ENCODE measurements around the gene FYB1.

FYB1 gene

DNA sequence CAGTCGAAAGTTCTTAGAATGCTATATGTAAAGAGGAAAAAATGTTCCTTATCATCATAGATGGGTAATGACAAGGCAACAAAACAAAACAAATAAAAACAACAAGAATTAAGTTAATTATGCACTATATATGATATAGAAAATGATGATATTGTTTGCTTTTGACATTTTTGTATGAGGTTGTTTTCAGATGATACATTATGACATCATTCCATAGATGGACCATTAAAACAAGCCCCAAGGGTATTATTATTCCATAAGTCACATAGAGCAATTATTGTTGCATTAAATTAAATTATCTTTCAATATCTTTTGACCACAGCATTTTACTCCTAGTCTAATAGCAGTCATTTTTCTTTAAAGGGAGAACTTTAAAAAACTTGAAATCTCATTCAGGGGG lies 88.6 kb downstream of the FYB1 start:
- DNase-seq (ENCODE audit: low read depth in 1 of 2, low spot score in 1 of 2), result no peak

DNA sequence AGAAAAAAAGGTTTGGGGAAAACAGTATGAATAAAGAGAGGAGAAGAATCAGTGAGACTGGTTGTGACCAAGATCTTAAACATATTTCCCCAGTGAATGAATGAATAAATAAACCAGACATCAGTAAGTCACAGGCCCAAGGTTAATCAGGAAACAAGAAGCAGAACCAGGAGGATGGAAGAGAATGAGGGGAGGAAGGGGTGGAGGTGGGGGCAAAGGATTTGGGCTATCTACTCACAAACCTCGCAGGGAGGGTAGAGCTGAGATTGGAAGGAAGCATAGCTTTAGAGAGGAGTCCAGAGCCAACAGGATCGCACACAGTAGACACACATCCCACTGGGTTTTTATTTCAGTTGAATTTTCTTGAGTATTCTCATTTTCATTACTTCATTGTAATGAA lies 97.4 kb downstream of the FYB1 start:
- DNase-seq (ENCODE audit: low read depth in 1 of 2, low spot score in 1 of 2), result no peak

DNA sequence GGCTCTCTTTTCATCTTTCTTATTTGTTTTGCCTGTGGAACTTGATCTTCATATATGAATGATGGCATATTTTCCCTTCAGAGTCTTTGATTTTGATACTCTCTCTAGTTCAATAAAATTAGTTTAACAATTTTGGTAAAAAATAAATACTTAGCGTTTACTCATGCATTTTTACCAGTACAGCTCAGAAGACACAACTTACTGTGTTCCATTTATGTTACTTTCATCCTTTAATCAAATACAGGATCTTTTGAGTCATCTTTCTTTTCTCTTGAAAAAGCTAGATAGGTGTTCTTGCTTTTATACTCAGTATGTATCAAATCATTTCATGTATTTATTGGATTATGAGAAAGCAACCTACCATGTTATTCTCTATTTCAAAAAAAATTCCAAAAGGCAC lies 98.0 kb downstream of the FYB1 start:
- DNase-seq (ENCODE audit: low read depth in 1 of 2, low spot score in 1 of 2), result no peak

DNA sequence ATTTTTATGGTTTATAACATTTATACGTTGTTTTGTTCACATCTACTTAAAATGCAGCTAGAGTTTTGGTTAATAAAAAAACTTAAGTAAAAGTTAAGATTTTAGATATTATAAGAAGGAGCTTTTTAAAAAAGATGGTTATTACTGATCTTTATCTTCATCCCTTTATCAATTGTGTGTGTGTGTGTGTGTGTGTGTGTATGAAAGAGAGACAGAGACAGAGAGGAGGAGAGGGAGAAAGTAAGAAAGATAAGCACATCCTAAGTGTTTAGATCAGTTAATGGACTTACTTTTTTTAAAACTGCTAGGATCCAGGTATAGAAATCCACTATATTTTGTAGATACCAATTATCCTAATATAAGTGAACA lies 99.3 kb downstream of the FYB1 start:
- no peak for DNase-seq (ENCODE audit: low read depth in 1 of 2, low spot score in 1 of 2)

DNA sequence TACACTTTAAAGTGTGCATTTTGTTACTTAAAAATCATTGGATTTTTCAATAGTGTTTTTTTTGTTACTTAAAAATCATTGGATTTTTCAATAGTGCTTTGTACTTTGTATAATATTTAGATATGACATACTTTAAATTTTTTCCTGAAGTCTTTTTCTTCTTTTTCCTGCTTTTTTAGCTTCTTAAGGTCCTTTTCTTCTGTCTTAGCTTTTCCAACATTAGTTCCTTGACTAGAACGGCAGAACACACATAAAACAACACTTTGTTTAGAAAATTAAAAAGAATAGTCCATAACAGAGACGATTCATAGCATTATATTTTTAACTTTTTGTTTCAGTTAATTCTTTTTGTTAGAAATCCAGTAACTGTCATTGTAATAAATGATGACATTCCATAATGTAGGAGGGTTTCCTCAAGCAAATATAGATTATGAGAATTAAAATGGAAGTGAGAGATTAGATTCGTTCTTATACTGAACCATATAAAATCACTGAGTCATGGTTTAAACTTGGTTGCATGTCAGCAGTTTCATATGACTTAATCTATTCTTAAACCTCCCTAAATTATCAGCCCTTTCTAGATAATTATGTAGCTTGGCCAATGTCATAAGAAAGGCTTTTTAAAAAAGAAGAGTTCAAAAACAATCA lies 99.8 kb downstream of the FYB1 start:
- no peak for DNase-seq (ENCODE audit: low read depth in 1 of 2, low spot score in 1 of 2)

DNA sequence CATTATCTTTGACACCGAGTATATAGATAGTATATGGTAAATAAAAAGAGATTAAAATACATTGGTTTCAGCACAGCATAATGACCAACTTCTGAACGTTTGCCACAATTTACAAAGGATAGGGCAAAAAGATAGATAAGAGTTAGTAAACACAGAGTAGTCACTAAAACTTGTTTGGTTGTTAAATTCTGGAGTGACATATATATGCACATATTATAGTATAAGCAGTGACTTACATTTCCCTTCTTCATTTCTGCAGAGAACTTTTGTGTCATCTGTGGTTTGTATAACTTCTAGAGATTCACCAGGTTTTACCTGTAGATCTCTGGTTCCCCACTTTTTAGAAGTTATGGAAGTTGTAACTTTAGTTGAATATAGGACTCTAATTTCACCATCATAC lies 100.7 kb downstream of the FYB1 start:
- no peak for DNase-seq (ENCODE audit: low read depth in 1 of 2, low spot score in 1 of 2)

DNA sequence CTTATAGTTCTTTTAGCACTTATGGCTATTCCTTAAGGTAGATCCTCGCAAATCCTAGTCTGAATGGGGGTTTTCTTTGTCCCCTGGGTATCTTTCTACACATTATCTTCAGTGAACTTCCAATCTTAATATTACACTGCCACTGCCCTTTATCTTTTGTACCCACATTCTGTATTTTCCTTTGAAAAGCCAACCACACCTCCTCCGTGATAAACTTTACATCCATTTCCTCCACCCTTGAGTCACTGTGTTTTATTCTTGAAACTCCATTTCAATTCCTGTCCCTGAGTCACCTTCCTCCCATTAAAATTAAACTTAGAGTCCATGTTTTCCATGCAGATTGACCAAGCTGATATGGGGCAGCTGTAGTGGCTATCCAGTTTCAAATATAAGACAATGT lies 102.0 kb downstream of the FYB1 start:
- DNase-seq (ENCODE audit: low read depth in 1 of 2, low spot score in 1 of 2), result no peak

DNA sequence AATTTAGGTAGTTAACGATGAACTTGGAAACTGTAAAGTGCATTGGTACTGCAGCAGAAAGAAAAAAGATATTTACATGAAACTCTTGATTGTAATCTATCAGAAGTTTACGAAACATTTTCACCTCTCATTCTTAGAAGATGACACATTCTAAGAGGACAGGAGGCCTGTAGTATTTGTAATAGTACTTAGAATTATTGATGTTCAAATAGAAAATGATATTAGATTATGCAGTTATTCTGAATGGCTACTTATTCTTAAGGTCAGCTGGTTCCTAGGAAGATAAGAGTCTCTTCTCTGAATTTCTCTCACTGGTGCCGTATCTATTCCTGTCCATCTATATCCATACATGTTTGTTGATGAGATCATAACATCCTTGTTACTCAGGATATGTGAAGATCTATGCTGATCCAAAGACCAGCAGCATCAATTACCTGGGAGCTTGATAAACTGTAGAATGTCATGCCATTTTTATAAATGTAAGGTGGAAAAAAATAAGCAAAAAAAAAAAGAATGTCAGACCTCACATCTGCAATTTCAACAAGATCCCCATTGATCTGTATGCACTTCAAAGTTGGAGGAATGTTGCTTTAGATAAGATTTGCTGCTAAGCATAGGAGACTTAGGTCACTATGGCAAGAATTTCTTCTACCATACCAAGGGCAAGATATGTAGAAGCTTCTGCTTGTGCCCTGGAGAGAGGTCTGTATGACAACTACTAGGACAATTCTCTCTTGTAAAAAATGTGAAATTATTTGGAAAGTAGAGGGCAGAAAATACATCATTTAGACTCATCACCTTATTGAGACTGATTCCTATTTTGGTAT lies 102.8 kb downstream of the FYB1 start:
- DNase-seq (ENCODE audit: low read depth in 1 of 2, low spot score in 1 of 2), result no peak

DNA sequence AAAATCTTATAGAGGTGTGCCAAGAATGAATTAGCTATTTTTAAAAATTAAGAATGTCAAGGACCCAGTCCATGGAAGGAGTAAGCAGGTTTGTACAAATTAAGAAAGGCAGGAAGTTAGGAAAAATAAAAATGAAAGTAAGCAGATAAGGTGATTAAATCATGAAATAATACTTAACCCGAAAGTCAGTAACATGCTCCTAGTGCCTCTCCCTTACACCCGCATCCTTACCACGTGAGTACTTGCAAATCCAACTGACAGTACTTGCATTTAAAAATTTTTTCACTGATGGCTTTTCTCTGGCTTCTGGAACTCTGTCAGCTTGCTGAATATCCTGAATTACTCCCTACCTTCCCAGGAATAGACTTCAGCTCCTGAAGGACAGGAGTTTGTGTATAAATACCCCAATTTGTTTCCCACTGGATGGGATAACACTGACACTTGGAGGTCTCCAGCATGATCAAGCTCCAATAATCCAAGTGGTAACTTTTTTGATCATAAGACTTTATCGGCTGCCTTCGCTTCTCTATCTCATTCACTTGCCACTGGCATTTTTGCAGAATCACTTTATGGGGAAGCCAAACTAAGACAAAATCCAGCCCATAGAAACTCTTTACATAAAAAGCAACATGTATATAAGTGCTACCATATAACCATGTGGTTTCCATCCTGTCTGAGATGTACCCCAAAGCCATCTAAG lies 103.6 kb downstream of the FYB1 start:
- no peak for DNase-seq (ENCODE audit: low read depth in 1 of 2, low spot score in 1 of 2)

DNA sequence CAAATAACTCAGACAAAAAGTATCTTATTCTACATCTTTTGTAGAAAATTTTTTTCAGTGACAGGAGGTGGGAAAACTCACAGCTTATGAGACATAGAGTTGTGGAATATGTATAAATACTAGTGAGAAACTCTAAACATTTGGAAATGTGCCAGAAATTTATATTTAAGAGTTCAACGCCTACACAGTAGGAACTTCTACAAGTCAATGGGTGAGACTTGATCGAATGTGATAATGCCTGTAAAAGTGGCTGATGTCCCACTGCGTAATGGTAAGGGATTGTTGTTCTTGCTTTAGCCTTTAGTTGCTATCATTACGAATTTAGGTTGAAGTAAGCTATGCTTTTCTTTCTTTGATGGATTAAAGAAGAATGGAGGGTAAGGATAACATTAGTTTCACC lies 105.2 kb downstream of the FYB1 start:
- no peak for DNase-seq (ENCODE audit: low read depth in 1 of 2, low spot score in 1 of 2)

DNA sequence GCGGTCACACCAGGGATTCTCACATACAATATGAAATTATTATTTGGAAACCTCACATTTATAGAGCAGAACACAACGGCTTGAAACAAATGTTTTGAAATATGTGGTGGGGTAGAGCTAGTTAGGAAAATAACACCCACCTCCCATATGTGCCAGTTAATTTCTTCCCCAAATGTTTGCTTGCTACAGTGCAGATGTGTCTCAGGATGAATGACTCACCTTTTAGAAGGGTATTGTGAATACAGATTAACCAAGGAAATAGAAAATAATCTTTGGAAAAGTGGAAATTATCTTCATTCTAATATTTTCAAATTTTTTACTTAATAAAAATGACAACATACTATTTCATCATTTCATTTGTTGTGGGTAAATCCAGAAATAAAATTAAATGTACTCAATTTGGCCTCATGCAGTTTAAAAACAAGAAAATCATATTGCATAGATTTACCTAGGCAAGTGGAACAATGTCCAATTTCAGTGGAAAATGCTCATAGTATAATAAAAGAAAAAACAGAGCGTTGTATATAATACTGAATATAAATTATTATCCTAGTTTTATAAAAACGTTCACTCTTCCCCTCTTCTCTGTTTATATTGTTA lies 105.9 kb downstream of the FYB1 start:
- no peak for DNase-seq (ENCODE audit: low read depth in 1 of 2, low spot score in 1 of 2)

DNA sequence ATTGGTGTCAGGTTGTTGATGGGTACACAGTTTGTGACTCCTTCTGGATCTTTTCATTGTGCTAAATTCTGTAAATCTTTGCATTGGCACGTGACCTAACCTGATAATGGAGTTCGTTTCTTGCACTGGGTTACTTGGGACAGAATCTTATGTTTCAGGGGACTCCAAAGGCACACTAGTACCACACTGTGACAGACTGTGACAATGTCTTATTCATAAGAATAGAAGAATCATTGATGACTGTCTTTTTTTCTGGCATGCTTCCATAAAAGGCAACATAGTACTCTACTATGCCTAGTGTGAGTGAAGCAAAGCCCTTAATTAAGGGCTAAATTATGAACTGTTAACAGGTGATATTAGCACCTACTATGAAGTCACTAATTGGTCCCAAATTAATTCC lies 109.8 kb downstream of the FYB1 start:
- DNase-seq (ENCODE audit: low read depth in 1 of 2, low spot score in 1 of 2), result no peak

DNA sequence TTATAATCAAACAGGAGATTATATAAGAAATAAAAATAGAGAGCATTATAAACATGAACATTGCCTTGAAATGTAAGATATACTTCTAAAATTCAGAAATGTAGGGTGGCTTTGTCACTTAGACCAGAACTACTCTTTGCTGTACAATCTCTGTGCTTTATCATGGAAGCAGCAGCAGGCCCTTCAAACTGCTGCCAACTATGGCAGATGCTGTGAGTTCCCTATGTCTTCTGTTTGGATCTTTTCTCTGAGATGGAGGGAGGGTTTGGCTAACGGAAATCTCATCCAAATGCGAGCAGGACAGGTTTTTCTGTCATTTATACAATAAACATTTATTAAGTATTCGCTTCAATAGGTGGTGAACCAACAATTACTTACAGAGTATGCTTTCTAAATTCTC lies 110.4 kb downstream of the FYB1 start:
- no peak for DNase-seq (ENCODE audit: low read depth in 1 of 2, low spot score in 1 of 2)

DNA sequence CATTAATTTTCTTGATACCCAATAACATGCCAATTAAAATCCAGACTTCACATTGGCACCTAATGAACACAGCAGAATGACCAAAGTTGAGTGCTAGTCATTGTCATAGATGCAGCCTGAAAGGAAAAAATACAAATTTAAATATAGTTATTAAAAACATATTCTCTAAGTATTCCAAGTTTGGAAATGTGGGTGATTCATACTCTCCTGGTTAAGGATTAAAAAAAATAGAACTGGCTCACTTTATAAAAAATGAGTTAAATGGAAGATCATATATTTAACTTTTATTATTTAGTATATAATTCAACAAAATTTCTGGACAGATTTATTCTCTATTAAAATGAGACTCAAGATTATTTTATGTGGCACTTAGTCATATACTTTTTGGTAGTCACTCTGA lies 112.0 kb downstream of the FYB1 start:
- no peak for DNase-seq (ENCODE audit: low read depth in 1 of 2, low spot score in 1 of 2)

DNA sequence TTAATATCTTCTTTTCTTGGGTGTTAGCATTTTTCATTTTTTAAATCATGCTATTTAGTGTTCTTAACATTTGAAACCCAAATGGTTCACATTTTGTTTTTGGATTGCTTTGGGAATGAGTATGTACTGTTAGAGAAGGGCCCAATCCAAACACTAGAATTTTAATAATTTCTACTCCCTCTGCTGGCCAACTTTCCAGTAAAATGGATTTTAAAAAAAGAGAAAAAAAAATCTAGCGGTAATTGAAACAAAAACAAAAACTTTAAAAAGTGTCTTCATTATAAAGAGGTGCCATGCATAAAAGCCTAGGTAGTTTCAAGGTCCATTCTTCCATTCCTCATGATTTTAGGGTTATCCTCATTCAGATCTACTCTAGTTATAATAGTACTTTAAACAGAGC lies 113.0 kb downstream of the FYB1 start:
- no peak for DNase-seq (ENCODE audit: low read depth in 1 of 2, low spot score in 1 of 2)

DNA sequence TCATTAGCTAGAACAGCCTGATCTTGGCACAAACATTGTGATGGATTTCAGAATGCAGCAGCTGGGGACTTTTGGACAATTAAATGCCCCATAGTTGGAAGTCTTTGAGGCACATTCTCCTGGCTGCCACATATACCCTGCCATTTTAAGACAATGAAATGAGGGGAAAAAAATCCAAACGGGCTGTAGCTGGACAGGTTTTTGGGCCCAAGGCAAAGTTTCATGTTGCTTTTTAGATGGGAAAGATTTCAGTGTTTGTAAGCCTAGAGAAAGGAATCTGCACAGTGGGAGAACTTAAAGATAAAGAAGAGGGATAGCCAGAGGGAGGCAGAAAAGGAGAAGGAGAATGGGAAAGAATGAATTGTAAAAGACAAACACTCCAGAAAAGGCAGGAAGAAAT lies 115.1 kb downstream of the FYB1 start:
- DNase-seq (ENCODE audit: low read depth in 1 of 2, low spot score in 1 of 2), result no peak

DNA sequence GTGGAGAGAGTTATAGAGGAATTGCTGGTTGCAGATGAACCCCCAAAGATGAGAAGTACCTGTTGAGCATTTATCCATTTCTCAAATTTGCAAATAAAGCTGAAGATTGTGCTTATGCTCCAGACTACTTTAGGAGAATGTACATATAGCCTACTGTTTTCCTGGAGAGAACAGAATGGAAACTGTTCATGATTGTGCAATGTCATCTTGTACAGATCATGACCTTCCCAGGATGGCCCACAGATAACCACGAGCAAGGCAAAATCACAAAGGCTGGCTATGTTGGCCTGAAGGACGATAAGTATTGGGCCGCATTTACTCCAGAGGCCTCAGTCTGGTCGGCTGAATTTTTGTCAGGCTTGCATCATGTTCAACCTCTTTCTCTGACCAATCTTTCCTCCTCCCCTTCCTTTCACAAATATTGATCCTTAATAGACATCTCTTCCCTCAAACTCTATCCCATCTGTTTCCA lies 116.6 kb downstream of the FYB1 start:
- DNase-seq (ENCODE audit: low read depth in 1 of 2, low spot score in 1 of 2), result no peak

DNA sequence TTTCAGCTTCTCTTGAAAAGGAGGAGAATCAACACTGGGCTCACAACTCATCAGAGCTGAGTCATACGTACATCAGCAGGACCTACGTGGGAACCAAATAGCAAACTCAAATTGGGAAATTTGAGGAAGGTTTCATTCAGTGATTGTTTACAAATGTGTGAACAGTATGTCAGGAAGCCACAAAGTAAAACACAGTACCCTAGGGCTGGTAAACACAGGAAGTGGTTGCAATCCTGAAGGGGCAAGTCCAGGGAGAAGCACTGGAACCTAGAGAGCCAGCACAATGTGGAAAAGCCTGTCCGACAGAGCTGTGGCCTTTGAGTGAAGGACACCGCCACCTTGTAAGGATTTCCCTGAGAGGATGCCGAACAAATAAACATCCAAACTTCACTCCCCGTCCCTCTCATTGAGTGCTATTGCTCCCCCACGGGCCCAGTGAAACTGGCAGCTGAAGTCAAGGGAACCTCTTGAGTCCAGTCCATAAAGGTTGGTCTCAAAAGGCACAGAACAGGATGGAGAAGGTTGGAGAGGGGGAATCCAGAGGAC lies 118.4 kb downstream of the FYB1 start:
- DNase-seq (ENCODE audit: low read depth in 1 of 2, low spot score in 1 of 2), result no peak

DNA sequence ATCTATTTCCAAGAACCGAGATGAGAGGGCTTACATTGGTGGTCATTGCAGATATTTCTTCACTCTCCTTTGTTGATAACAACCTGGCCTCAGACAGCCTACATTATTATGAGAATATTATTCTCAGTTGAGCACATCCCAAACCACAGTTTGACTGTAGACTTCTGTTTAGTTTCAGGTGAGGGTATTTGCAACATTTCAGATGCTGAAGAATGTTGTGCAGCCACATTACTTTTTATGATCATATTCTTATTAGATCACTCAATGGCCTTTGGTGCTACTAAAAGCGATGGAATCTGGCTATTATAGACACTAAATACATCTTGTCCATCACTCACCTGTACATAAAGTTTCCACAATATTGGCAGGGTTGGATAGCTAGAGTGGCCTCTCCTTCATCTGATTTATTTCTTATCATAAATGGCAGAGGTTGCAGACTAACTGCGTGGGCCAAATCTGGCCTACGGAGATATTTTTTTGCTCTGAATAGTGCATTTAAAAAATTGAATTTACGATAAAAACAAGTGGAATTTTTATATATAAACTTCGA lies 119.0 kb downstream of the FYB1 start:
- DNase-seq (ENCODE audit: low read depth in 1 of 2, low spot score in 1 of 2), result no peak

DNA sequence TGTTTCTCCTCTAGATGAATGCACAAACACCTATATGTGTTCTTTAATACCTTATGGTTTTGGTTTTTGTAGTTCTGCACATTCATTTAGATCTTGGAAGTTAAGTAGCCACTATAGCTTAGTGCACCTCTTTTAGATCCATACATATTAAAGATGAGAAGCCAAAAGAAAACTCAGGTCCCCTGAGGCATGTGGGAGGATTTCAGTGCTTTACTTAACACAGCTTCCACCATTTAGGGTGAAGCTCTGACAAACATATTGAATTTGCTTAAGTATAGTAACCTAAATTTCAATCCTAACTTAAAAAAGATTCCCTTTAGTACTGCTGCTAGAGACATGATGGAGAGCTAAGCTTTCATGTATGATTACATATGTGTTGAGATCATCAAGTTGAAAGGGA lies 119.5 kb downstream of the FYB1 start:
- DNase-seq (ENCODE audit: low read depth in 1 of 2, low spot score in 1 of 2), result no peak

DNA sequence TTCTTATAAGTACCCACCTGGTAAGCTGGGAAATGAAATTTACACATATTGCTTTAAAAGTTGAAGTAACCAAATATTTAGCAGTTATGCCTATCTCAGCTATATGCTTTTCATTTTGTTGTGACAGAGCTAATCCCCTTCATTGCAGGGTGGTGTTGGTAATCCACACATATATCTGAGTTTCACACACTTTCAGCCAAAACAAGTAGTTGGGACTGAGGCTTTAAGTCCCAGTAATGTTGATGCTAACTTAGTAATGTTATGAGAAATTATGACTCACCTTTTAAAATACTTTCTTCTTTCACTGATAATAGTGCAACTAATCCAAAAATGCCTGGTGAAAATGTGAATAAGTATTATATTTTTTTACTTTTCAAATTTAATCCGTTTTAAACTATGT lies 126.0 kb downstream of the FYB1 start:
- no peak for DNase-seq (ENCODE audit: low read depth in 1 of 2, low spot score in 1 of 2)

All from activated T-helper 1 cell treated with anti-CD3 and anti-CD28 coated beads, Interleukin-2, amount 50 U/mL, for 16 hours (primary cell).